Measurements from ENCODE around the gene TECR.

- TF ChIP-seq CTCF (conservative IDR thresholded peaks at IDR 0.05) (no peak), ZFX (IDR thresholded peaks at IDR 0.05) (no peak)
Observed at GRCh38 chr19:14528419-14529253, 758 bp upstream of the TECR start.
